Neural cell (in vitro differentiated cells): Measurements from ENCODE around the gene CLEC19A.

Experiments
- EP300 ChIP-seq: fragments of 450-650 bp; conservative IDR thresholded peaks from 2 replicates; pipeline ENCODE4 v1.6.1; 2014; ENCODE audit warnings: antibody characterized with exemption, mild to moderate bottlenecking, moderate library complexity; ENCODE audit not compliant: poor library complexity, severe bottlenecking
- EZH2 ChIP-seq: fragments of 200-600, 300-800 bp; shearing (Covaris generic), sonication (generic); IDR thresholded peaks from 2 replicates; pipeline ENCODE4 v1.6.1; 2014; ENCODE audit warnings: antibody characterized with exemption, low read length, borderline replicate concordance, mild to moderate bottlenecking; ENCODE audit not compliant: insufficient read depth, poor library complexity, severe bottlenecking
- MXI1 ChIP-seq: fragments of 450-650 bp; conservative IDR thresholded peaks from 2 replicates; pipeline ENCODE4 v1.6.1; 2014; ENCODE audit warnings: antibody characterized with exemption, mild to moderate bottlenecking; ENCODE audit not compliant: poor library complexity, severe bottlenecking
- POLR2AphosphoS5 ChIP-seq: IDR thresholded peaks from 2 replicates; pipeline ENCODE4 v1.6.1; 2012
- RAD21 ChIP-seq: fragments of 450-650 bp; conservative IDR thresholded peaks from 2 replicates; pipeline ENCODE4 v1.6.1; 2014; ENCODE audit warnings: antibody characterized with exemption, mild to moderate bottlenecking, moderate library complexity
- SMC3 ChIP-seq: fragments of 450-650 bp; conservative IDR thresholded peaks from 2 replicates; pipeline ENCODE4 v1.6.1; 2014; ENCODE audit warnings: antibody characterized with exemption, mild to moderate bottlenecking, moderate library complexity; ENCODE audit not compliant: poor library complexity
- TAF1 ChIP-seq: IDR thresholded peaks from 2 replicates; pipeline ENCODE4 v1.6.1; 2012; ENCODE audit warnings: low read depth
- TF ChIP-seq, protein P1 (sequence below): fragments of 450-650 bp; IDR thresholded peaks from 2 replicates; pipeline ENCODE4 v1.5.1; 2014; ENCODE audit warnings: antibody characterized with exemption, mild to moderate bottlenecking, moderate library complexity; ENCODE audit not compliant: poor library complexity, severe bottlenecking
- TF ChIP-seq, protein P2 (sequence below): IDR thresholded peaks from 2 replicates; pipeline ENCODE4 v1.6.1; 2012; ENCODE audit warnings: borderline replicate concordance

- TF ChIP-seq, protein P1, sequence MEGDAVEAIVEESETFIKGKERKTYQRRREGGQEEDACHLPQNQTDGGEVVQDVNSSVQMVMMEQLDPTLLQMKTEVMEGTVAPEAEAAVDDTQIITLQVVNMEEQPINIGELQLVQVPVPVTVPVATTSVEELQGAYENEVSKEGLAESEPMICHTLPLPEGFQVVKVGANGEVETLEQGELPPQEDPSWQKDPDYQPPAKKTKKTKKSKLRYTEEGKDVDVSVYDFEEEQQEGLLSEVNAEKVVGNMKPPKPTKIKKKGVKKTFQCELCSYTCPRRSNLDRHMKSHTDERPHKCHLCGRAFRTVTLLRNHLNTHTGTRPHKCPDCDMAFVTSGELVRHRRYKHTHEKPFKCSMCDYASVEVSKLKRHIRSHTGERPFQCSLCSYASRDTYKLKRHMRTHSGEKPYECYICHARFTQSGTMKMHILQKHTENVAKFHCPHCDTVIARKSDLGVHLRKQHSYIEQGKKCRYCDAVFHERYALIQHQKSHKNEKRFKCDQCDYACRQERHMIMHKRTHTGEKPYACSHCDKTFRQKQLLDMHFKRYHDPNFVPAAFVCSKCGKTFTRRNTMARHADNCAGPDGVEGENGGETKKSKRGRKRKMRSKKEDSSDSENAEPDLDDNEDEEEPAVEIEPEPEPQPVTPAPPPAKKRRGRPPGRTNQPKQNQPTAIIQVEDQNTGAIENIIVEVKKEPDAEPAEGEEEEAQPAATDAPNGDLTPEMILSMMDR, result no peak
- TF ChIP-seq SMC3, result no peak
- no peak for TF ChIP-seq EZH2
- TF ChIP-seq, protein P2, sequence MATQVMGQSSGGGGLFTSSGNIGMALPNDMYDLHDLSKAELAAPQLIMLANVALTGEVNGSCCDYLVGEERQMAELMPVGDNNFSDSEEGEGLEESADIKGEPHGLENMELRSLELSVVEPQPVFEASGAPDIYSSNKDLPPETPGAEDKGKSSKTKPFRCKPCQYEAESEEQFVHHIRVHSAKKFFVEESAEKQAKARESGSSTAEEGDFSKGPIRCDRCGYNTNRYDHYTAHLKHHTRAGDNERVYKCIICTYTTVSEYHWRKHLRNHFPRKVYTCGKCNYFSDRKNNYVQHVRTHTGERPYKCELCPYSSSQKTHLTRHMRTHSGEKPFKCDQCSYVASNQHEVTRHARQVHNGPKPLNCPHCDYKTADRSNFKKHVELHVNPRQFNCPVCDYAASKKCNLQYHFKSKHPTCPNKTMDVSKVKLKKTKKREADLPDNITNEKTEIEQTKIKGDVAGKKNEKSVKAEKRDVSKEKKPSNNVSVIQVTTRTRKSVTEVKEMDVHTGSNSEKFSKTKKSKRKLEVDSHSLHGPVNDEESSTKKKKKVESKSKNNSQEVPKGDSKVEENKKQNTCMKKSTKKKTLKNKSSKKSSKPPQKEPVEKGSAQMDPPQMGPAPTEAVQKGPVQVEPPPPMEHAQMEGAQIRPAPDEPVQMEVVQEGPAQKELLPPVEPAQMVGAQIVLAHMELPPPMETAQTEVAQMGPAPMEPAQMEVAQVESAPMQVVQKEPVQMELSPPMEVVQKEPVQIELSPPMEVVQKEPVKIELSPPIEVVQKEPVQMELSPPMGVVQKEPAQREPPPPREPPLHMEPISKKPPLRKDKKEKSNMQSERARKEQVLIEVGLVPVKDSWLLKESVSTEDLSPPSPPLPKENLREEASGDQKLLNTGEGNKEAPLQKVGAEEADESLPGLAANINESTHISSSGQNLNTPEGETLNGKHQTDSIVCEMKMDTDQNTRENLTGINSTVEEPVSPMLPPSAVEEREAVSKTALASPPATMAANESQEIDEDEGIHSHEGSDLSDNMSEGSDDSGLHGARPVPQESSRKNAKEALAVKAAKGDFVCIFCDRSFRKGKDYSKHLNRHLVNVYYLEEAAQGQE, result no peak
- TF ChIP-seq EP300, result no peak
- TF ChIP-seq TAF1, result no peak
- no peak for TF ChIP-seq MXI1
- TF ChIP-seq RAD21, result no peak
- no peak for TF ChIP-seq POLR2AphosphoS5
These were observed 58.8 kb downstream of the CLEC19A start for GRCh38 chr16:19344224-19344801.
